Kidney glomerular epithelial cell (primary cell): ENCODE results near the gene MGLL.

Experiments
- DNase-seq: peaks from one replicate; lab custom pipeline; 2025; lab: John Stamatoyannopoulos, UW

Gene MGLL

GRCh38 chr3:127834771-127835170 lies 12.5 kb upstream of the MGLL start:
- no peak for DNase-seq

DNA sequence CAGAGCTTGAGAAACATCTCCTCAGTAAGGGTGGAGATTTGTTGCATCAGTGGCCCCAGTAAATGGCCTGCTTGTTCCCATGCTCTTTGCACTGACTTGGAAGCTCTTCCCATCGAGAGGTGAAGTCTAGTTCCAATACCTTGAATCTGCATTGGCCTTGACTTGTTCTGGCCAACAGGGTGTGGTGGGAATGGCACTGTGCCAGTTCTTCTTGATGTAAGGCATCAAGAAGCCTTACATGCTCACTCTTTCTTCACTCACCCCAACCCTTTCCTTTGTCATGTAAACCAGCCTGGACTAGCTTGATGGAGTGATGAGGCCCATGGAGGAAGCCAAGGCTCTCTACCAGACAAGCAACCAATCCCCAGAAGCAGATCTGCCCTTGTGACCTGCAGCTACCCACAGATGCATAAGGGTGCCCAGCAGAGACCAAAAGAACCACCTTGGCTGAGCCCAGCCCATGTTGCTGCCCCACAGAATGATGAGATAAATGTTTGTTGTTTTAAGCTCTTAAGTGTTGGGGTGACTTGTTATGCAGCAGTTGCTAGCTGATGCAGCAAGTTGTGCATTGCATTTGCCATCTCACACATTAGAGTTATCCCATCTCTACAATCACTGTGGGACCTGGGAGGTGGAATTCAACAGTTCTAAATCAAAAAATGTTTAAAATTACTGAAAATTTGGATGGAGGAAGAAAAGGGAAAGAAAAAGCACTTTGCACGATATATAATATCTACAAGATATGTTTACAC lies 11.1 kb upstream of the MGLL start:
- no peak for DNase-seq

- no peak for DNase-seq
Observed at GRCh38 chr3:127831723-127832172, 9.4 kb upstream of the MGLL start.

- no peak for DNase-seq
Observed at GRCh38 chr3:127829537-127829936, 7.2 kb upstream of the MGLL start.

DNA sequence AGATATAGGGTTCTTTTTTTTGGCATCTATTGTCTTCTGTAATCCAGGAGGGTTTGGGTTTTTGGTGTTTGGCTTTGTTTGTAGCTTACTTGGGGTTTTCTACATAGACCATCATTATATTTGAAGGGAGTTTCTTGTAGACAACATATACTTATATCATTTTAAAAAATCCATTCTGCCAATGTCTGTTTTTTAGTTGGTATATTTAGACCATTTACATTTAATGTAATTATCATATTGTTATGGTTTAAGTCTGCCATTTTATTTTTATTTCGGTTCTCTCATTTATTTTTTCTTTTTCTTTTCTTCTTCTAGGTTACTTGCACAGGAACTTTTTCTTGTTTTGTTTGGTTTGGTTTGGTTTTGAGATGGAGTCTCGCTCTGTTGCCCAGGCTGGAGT lies 5.5 kb upstream of the MGLL start:
- no peak for DNase-seq

GRCh38 chr3:127825756-127826155 lies 3.4 kb upstream of the MGLL start:
- DNase-seq, result no peak

DNA sequence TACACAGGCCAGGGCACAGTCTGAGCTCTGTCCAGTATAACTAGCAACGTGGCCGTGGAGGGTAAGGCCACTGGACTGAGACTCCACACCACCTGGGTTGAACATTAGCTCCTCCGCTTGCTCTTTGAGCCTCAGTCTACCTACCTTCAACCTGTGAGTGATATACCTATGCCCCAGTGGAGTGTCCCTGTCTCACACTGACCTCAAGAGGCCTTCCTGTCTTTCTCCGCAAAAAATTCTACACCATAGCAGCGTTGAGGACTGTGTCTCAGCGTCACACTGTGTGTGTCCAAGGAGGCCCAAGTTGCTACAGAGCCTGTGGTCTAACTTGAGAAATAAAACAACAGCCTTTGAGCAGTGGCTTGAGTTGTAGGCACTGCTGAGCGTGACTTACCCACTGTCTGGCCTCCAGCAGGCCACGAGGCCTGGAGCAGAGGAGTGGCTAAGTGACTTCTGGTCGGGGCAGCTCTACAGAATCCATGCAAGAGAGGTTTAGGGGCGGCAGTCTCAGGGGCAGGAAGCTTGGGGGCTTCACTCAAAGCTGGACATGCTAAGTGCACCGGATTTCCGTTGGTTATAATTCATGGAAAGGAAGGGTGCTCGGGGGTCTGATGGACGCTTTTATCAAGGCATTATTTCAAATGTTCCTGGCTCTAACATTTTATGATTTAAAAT lies 2.0 kb upstream of the MGLL start:
- DNase-seq, result no peak

DNA sequence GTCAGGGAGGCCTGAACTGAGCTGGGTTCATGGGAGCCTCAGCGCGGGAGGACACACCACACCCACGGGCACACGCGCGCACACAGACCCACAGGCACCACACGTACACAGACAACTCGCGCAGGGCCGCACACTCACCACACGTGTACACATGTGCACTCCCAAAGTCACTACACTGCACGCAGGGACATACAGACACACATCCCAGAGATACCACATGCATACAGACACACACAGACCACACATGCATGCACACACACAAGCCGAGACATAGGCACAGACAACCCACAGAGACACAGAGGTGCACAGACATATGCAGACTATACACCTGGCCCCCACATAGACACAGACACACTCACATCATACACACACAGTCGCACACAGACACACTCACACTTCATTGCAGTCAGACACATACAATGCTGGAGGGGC lies 1.1 kb upstream of the MGLL start:
- no peak for DNase-seq

DNA sequence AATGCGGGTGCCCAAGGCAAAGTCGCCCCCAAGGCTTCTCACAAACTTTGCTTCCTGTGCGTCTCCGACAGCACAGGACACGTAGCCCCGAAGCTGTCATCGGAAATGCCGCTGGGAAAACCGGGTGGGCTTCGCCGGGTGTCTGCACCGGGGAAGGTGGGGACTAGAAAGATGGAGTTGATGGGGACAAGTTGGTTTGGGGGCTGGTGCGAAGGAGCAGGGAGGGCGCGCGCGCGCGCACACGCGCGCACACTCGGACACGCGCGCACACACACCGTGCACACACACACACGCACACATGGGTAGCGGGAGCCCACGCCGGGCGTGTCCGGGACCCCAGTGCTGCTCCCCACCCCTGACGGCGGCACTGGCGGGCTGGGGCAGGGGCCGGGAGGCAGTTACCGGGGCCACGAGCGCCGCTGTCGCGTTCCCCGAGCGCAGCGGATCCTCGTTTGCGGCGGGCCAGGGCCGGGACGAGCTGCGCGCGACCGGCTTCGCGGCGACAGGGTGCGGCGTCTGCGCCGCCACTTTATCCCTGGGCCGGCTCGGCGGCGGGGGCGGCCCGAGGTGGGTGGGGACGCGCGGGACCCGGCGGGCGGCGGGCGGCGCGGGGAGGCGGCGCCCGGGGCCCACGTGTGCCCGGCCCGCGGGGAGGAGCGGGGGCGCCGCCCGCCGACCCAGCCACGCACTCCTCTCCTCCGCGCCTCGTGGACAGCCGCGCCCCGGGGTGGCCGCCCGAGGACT lies 539 bp upstream of the MGLL start:
- no peak for DNase-seq

DNA sequence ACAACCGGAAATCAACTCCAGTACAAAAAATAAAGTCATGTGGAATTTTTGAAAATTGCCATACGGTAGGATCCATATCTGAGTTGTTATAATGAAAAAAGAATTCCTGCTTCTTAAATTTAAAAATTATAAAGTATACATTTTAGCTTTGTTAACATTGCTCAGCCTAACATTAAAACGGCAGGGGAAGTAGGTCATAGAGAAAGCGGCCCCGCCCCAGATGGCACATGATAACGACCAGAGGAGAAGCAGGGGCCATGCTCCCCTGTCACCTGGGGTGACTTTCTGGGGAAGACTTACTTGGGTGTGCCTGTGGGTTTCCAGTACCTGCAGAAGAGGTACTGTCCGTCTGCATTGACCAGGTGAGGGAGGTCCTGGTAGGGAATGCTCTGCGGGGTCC lies 921 bp downstream of the MGLL start:
- no peak for DNase-seq

GRCh38 chr3:127820826-127821313 lies 1.4 kb downstream of the MGLL start:
- DNase-seq, result peak; percentile 31

DNA sequence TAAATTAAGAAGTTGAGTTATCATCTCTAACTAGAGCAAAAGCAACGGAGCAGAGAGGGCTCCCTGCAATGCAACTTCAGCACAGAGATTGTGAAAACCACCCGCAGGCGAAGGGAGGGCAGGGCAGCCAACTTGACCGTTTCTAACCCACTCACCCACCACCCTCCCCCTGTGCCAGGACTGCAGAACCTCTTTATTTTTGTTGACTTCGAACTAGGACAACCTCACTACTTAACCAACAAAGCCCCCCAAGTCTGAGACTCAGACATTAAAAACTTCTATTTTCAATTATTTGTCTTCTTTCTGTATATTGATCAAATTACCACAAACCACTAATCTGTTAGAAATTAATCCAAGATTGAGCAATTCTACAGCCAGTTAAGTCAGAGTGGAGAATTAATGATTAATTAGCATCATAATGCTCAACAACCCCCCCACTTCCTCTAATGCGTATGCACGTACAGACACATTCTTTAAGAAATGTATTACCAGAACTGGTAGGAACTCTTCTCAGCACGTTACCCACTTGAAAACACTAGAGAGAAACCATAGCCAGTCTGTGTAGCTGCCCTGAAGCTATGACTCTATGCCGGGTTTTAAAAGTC lies 2.0 kb downstream of the MGLL start:
- DNase-seq, result peak; percentile 90

- DNase-seq, result no peak
Observed at GRCh38 chr3:127819656-127820055, 2.7 kb downstream of the MGLL start.

DNA sequence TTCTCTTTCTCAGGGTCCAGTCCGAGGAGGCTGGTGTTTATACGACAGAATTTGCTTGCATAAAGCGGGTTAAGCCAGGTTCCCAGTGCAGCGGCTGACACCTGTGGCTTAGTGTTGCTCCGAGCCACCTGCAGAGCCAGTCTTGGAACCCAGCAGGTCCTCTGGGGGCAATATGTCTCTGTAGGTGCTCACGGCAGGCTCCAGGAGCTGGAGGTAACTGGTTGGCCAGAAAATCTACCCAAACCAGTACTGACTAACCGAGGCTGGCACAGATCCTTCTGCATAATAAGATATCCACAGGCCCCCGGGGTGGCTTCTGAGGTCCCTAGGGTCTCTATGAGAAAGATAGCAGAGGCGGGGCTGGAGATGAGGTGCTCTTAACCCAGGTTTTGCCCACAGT lies 3.2 kb downstream of the MGLL start:
- DNase-seq, result no peak

DNA sequence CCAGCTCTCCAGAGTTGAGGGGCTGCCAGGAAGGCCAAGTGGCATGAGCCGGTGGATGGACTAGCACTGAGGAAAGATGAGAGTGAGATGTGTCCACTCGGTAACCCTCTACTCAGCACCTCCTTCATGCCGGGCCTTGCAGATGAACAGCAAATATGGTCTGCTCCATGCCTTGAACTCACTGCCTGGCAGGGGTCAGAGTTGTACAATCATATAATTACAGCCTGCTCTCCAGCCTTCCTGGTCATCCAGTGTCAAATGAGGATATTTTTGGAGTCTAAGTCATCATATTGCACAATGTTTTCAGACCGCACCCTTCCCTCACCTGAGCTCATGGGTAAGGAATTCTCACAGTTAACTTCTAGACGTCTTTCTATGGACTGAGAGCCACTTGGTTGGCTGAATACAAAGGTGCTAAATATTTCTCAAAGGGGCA lies 4.9 kb downstream of the MGLL start:
- peak; percentile 88 for DNase-seq

DNA sequence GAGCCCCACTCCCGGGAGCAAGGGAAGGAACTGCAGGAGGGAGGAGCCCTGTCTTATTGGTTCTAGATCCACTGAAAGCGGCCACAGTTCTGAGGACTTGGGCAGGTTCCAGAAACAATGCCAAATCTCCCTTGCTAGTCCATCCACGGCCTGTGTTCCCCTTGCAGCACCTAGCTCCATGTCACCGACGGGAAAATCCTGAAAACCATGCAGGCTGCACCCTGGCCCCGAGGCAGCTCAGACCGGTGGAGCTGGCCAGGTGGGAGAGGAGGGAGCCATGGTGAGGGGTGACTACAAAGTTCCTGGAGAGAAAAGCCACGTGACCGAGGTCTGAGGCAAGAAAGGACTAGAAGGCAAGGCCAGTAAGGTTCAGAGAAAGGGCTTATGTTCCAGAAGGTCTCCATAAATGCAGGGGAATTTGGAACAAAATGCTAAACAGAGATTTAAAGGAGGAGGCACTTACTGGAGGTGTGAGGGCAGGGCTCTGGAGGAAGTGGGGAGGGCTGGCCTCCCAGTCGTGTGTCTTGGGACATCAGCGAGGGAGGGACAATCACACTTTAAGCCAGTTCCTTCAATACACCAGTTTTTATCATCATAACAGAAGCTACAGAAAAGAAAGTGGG lies 5.4 kb downstream of the MGLL start:
- no peak for DNase-seq

DNA sequence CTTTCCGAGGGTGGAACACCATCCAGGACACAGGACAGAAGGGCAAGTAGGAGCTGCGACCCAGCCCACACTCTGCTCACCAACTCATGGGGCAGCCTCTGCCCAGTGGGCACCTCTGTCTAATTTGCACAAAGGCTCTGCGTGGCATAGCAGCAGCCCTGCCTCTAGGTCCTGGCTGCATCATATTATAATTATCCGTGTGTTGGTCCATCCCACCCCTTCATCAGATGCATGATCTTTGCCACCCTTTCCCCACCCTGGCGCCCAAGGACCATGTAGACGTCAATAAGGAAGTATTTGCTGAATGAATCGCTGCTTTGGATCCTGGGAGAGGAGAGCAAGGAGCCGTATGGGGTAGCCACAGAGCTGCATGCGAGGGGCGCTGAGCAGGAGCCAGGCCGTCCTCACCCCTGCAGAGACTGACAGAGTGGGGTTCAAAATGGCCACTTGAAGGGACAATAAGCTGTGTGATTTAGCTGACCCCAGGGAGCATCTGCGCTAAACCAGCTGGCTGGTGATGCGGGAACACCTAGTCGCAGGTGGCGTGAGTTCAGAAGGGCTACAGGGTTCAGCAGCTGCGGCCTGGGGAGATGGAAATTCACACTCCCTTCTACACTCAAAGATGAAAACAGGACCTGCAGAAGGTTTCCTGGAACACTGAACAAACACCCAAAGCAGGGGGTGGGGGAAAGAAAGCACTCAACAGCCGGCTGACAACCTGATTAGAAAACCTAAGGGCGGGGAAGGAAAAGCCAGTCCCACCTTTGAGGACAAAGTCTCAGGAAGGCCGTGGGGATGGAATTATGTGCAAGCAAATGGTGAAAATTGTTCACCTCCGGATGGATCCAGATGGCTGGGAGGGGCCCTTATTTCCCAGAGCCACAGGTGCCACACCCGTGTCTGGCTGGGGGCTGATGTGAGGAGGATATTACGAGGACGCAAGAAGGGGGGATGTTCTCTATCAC lies 6.4 kb downstream of the MGLL start:
- DNase-seq, result no peak

DNA sequence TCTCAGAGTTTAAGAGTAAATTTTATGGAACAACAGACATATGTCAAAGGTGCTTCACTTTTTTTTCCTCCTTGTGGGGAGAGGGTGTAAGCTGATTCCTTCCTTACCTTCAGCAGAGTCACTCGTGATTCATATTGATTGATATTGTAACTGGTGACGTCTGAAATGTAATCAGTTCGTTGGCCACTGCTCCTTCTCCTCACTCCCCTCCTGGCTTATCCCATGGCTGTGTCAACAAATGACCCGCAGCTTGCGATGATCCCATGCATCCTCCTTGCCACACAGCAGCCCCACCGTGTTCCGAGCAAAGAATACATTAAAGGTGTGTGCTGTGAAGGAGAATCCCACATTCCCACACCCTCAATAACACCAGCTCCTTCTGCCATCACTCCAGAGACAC lies 7.3 kb downstream of the MGLL start:
- DNase-seq, result no peak

DNA sequence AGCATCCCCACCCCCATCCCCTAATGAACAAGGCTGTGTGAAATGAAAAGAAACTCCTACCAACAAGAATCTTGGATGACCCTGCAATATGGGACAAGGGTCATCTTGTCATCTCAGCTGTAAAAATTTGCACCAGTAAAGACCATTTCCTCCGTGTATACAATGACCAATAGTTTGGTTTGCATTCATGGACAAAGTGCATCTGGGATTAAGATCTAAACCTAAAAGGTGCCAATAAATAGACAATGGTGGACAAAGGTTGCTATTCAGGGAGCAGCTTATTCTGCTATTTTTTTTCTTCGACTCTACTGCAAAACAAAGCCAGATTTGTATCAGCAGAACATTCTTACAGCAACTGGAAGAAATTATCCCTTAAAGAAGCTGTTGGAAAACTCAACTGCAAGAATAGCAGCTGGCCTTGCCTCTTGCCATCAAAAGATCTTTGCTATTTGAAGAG lies 8.0 kb downstream of the MGLL start:
- no peak for DNase-seq

DNA sequence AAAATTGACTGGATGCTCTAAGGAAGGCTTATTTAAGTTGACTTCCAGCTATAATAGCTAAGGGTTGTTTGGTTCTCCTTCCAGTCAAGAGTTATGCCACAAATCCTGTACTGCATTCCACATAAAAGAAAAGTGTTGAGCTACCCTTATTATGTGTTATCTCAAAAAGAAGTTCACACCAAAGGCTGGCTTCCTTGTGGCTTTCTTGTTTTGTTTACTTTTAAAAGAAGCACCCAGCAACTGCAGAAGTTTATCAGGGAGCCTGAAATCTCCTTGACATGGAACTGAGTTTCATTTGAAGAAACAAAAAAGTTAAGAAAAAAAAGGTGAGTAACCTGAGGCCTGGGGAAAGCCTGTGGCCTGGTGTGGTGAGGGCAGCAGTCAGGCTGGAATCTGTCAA lies 10.2 kb downstream of the MGLL start:
- no peak for DNase-seq

DNA sequence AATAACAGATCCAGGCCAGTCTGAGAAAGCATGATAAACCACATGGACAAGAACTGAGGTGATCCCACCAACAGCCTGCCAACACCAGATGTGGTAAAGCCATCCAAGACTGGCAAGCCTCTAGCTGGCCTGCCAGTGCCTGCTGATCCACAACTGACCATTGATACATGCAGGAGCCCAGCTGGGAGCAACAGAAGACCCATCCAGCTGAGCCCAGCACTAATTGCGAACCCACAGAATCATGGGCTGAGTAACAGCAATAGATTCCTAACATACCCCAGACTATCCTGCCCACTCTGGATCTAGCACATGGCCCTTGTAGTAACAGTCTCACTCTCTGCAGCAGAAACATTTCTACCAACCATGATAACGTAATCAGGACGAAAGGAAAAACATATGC lies 10.6 kb downstream of the MGLL start:
- no peak for DNase-seq
